Retinal pigment epithelial cell (primary cell): ENCODE results near the gene PLCG2.

Experiments
- DNase-seq: peaks from one replicate; pipeline ENCODE4 v3.0.0-alpha.2; 2010; ENCODE audit warnings: low read depth
- H3K4me3 ChIP-seq: 2 replicates; pipeline ENCODE4 v1.5.1; 2011; ENCODE audit warnings: mild to moderate bottlenecking, low read length, control low read depth, moderate library complexity
- TF ChIP-seq, protein P1 (sequence below): conservative IDR thresholded peaks from 2 replicates; pipeline ENCODE4 v1.5.1; 2011; ENCODE audit warnings: low read depth, low read length, control low read depth, inconsistent platforms

PLCG2 gene

DNA sequence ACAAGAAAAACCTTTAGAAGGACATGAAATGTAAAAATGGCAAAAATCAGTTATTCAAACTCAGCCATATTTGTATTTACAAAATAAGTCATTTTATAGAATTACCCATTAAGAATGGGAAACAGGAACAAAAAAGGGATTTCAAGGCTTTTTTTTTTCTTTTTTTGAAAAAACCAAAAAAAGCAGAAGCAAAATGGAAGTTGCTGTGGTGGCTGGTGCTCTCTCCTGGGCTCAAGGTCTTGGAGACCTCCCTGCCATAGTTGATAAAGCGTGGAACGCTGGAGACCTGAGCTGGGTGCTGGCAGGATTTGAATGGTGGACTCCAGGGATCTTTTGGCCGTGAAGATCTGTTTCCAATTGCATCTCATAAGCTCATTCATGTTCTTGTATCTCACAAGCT lies 3.1 kb downstream of the PLCG2 start:
- DNase-seq = no peak
- TF ChIP-seq, protein P1, sequence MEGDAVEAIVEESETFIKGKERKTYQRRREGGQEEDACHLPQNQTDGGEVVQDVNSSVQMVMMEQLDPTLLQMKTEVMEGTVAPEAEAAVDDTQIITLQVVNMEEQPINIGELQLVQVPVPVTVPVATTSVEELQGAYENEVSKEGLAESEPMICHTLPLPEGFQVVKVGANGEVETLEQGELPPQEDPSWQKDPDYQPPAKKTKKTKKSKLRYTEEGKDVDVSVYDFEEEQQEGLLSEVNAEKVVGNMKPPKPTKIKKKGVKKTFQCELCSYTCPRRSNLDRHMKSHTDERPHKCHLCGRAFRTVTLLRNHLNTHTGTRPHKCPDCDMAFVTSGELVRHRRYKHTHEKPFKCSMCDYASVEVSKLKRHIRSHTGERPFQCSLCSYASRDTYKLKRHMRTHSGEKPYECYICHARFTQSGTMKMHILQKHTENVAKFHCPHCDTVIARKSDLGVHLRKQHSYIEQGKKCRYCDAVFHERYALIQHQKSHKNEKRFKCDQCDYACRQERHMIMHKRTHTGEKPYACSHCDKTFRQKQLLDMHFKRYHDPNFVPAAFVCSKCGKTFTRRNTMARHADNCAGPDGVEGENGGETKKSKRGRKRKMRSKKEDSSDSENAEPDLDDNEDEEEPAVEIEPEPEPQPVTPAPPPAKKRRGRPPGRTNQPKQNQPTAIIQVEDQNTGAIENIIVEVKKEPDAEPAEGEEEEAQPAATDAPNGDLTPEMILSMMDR = no peak
- H3K4me3 ChIP-seq = no peak overlapping the region

DNA sequence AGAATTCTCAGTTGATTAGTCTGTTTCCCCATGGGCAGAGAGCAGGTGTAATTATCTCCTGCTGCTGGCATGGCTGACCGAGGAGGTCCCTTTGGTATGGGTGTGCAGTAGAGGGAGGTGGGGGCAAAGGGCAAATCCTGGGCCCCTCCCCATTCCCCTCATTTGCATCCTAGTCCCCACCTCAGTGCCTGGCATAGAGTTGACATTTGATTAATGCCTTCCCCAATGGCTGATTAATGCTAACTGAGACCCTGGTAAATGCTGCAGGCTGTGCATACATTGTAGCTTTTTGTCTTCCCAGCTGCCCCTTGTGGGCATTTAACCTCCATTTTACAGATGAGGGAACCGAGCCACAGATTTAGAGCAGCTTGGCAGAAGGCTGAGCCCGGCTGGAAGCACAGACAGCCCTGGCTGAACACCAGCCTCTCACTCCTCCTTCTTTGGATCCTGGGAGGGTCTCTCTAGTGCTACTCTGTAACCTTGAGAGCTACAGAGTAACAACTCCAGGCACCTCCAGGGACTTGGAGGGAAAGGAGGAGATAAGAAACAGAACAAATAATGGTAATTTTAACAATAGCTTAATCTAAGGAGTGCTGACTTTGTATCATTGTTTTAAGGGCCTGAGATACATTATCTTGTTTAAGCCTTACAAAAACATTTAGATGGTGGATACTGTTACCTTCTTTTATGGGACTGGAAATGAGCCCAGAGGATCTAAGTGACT lies 5.1 kb downstream of the PLCG2 start:
- no peak overlapping the region for H3K4me3 ChIP-seq

DNA sequence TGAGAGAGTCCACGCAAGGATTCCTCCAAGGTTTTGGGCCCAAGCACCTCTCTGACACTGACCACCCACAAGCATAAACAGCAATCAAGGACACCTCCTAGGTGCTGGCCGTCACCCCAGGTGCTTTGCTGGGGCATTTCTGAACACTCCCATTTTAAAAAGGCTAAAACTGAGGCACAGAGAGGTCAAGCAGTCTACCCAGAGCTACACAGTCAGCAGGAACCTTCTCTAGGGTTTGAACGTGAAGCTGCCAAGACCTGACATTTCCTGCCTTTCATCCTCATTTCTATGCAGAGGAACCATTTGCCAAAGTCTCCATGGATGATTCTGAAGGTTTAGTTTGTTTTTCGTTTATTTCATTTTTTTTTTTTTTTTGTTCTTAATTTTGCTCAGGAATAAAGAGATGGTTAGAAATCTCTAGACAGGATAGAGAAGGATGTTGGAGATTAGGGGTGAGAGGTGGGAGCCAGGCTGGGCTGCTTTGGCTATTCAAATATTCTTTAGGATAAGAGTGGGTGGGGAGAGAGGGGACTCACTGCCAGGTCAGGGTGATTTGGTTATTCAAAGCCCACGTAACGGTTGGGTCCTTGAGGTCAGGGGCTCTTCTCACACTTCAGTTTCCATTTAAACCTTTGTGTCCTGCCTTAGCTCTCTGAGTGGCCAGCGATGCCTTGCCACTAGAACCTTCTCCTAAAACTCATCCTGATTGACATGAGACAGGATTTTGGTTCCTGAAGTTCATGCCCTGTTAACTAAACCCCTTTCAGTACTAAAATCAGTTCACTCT lies 6.2 kb downstream of the PLCG2 start:
- TF ChIP-seq, protein P1 = no peak
- no peak overlapping the region for H3K4me3 ChIP-seq
- DNase-seq = no peak

More for the DNA sequence above, 5.1 kb downstream of the PLCG2 start:
- TF ChIP-seq, protein P1 = no peak
- DNase-seq = no peak

DNA sequence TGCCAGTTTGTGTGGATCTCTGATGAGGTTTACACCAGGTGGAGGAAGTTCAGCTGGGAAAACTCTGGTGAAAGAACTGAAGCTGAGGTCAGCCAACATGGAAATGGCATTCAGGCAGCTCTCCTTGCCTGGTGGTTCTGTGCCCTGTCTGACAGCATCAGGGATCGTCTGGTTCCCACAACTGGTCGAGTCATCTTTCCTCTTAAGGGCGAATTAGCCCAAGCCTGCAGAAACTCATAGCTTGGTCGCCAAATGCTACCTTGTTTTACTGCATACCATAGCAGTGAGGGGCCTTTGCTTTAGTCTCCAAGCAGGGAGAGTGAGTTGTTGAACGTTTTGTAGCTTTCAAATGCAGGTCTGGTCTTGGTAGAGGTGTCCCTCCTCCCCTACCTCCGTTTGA lies 7.2 kb downstream of the PLCG2 start:
- peak; percentile 21 for DNase-seq
- TF ChIP-seq, protein P1 = no peak

DNA sequence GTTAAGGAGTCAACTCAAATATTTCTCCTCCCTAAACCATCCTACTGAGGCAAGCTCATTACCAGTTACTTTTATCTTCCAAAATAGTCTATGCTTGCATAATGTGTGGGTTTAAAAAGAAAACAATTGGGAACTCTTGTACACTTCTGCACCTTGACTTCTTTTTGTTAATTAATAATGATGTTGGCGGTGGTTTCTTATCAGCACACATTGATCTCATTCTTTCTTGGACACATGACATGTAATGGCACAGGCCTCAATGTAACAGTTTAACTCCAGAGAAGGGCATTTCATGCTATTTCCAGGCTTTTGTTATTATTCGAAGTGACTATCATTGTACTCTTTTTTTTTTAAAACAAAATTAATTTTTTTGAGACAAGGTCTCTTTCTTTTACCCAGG lies 7.8 kb downstream of the PLCG2 start:
- no peak overlapping the region for H3K4me3 ChIP-seq
- TF ChIP-seq, protein P1 = no peak
- DNase-seq = no peak

More for the DNA sequence above, 7.2 kb downstream of the PLCG2 start:
- no peak overlapping the region for H3K4me3 ChIP-seq

DNA sequence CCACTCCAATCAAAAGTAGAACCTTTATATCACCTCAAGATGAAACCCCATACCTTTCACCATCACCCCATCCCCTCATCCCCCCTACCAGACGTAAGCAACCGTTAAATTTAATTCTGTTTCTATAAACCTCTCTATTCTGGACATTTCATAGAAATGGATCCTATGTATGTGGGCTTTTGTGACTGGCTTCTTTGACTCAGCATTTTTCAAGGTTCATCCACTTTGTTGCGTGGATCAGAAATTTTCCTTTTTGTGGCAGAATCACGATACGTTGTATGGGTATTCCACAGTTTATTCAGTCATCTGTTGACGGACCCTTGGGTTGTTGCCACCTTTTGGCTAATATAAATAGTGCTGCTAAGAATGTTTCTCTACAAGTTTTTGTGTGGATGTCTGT lies 8.6 kb downstream of the PLCG2 start:
- DNase-seq = no peak
- TF ChIP-seq, protein P1 = no peak
- H3K4me3 ChIP-seq = no peak overlapping the region
